Panc1 (cell line): ENCODE measurements around the gene FHIT. TPM values are rescaled to one million over a fixed set of nuclear protein-coding genes. Genes with fewer than 3 reads are reported as not detected.

Source experiments
- ATAC-seq: fragments of 200-7000 bp; cut with Tn5 transposase; 2 replicates; pipeline ENCODE4 v1.9.1; 2020; ENCODE audit warnings: mild to moderate bottlenecking, moderate library complexity
- BruUV-seq: library from RNA; stranded (reverse); fragments of 400-500 nt; replicated peaks from 2 replicates; lab custom pipeline; 2021; lab: Mats Ljungman, UMichigan
- CTCF ChIA-PET: fragments of 300-600 bp; sonication (Branson Sonifier 250); formaldehyde crosslinking; loops from one replicate; lab custom pipeline; 2022; ENCODE audit warnings: antibody characterized with exemption; lab: Charles Lee
- POLR2A ChIA-PET: fragments of 300-600 bp; sonication (Branson Sonifier 250); formaldehyde crosslinking; loops from one replicate; lab custom pipeline; 2022; ENCODE audit warnings: antibody characterized with exemption; lab: Charles Lee
- DNase-seq: peaks from one replicate; pipeline ENCODE4 v3.0.0-alpha.2; 2010; ENCODE audit warnings: low read depth, low spot score
- H3K27ac ChIP-seq: 2 replicates; pipeline ENCODE4 v1.5.1; 2011; ENCODE audit warnings: mild to moderate bottlenecking, low read length, inconsistent platforms
- H3K27me3 ChIP-seq: fragments of 200-500 bp; sonication (Bioruptor generic); 2 replicates; pipeline ENCODE4 v1.6.0; 2014; ENCODE audit warnings: low read length, inconsistent platforms; ENCODE audit not compliant: control insufficient read depth, insufficient read depth
- H3K36me3 ChIP-seq: fragments of 200-500 bp; sonication (Bioruptor generic); 2 replicates; pipeline ENCODE4 v1.5.1; 2014; ENCODE audit warnings: inconsistent platforms, mild to moderate bottlenecking, low read length, moderate library complexity; ENCODE audit not compliant: control insufficient read depth, insufficient read depth
- H3K4me1 ChIP-seq: 2 replicates; pipeline ENCODE4 v1.5.1; 2011; ENCODE audit warnings: inconsistent platforms, mild to moderate bottlenecking, low read length, moderate library complexity; ENCODE audit not compliant: control insufficient read depth, insufficient read depth
- H3K4me3 ChIP-seq, 2 experiments: 2 replicates each; pipeline ENCODE4 v1.5.1; 2011 to 2012; ENCODE audit warnings: low read depth in 2 of 2, low read length in 2 of 2, mild to moderate bottlenecking in 2 of 2, inconsistent platforms in 1 of 2, moderate library complexity in 1 of 2
- H3K9me3 ChIP-seq: fragments of 200-500 bp; sonication (Bioruptor generic); 2 replicates; pipeline ENCODE4 v1.5.1; 2014; ENCODE audit warnings: low read depth, mild to moderate bottlenecking, inconsistent platforms, low read length, moderate library complexity; ENCODE audit not compliant: control insufficient read depth, insufficient read depth
- POLR2AphosphoS5 ChIP-seq: IDR thresholded peaks from 2 replicates; pipeline ENCODE4 v1.6.1; 2012; ENCODE audit warnings: mild to moderate bottlenecking, low read depth, low read length, moderate library complexity
- REST ChIP-seq, 2 experiments: IDR thresholded peaks; 2 replicates each; pipeline ENCODE4 v1.6.1; 2011 to 2012; ENCODE audit warnings: low read depth in 2 of 2, control low read depth in 1 of 2, low read length in 1 of 2, mild to moderate bottlenecking in 1 of 2, moderate library complexity in 1 of 2; ENCODE audit not compliant: insufficient read depth in 1 of 2
- SIN3A ChIP-seq: IDR thresholded peaks from 2 replicates; pipeline ENCODE4 v1.6.1; 2012; ENCODE audit warnings: low read depth, mild to moderate bottlenecking, low read length, moderate library complexity, borderline replicate concordance; ENCODE audit not compliant: insufficient read depth
- TCF7L2 ChIP-seq: IDR thresholded peaks from 2 replicates; pipeline ENCODE4 v1.6.1; 2011; ENCODE audit warnings: mild to moderate bottlenecking, low read depth, low read length, inconsistent platforms
- in situ Hi-C: cut with HindIII; loops from 2 replicates; pipeline ENCODE4 v1.10.0; 2016; ENCODE audit warnings: low sequenced_read_pairs, low pct_unique_long_range_greater_than_20kb
- intact Hi-C: fragments of 100-400 bp; cut with micrococcal nuclease; formaldehyde crosslinking; loops from one replicate; pipeline ENCODE4 v1.10.0; 2022; ENCODE audit not compliant: unreplicated experiment
- total RNA-seq: library from RNA; stranded (reverse); gene quantifications from one replicate; pipeline ENCODE4 v1.2.1, GENCODE V29; 2021; ENCODE audit not compliant: unreplicated experiment
- TF ChIP-seq, protein P1 (sequence below): fragments of 450-650 bp; IDR thresholded peaks from 2 replicates; pipeline ENCODE4 v1.5.1; 2017; ENCODE audit warnings: mild to moderate bottlenecking

Gene FHIT
- total RNA-seq, 1 experiment from 2014 or later = 2.2 TPM

DNA sequence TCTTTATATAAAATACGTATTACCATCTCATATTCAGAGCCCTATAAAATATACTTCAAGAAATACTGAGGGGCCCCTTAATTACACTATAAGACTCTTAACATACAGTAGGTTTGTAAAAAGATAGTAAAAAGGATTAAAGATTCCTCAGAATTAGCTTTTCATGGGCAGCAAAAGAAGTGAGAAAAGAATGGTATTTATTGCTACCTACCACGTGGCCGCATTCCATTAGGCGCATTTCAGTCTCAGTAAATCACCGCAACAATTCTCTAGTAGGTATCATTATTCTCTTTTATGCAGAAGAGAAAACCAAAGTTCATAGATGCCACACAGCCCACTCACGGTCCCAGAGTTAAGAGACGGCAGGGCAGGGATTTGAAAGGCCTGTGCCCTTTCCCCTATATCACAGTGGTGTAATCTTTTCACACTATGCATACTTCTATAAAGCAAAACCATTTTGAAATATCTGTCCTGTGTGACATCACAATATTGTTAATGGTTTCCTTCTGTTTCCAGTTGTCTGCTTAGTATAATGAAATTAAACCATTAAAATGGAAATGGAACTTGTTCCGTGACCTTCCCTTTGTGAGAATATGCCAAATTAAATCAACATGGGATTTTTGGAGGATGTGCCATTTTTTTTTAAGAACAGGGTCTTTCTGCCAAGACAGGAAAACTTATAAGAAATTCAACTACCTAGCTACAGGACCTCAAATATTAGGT is 1072.2 kb downstream of the FHIT start:
- ATAC-seq (no peak), DNase-seq (no peak)
- POLR2A ChIA-PET = no interaction called here
- in situ Hi-C loops (no loop called here), intact Hi-C loops (no loop called here)
- no peaks in the 10 kb centered on the region for H3K9me3 ChIP-seq
- H3K27me3 ChIP-seq = no peaks in the 10 kb centered on the region
- H3K36me3 ChIP-seq = no peaks in the 10 kb centered on the region
- H3K4me1 ChIP-seq = no peaks in the 10 kb centered on the region
- TF ChIP-seq SIN3A = no peak
- no peak for TF ChIP-seq TCF7L2
- TF ChIP-seq REST (IDR thresholded peaks at IDR 0.05; ENCODE audit: insufficient read depth in 1 of 2, low read depth in 2 of 2, low read length in 1 of 2) = no peak
- TF ChIP-seq, protein P1, sequence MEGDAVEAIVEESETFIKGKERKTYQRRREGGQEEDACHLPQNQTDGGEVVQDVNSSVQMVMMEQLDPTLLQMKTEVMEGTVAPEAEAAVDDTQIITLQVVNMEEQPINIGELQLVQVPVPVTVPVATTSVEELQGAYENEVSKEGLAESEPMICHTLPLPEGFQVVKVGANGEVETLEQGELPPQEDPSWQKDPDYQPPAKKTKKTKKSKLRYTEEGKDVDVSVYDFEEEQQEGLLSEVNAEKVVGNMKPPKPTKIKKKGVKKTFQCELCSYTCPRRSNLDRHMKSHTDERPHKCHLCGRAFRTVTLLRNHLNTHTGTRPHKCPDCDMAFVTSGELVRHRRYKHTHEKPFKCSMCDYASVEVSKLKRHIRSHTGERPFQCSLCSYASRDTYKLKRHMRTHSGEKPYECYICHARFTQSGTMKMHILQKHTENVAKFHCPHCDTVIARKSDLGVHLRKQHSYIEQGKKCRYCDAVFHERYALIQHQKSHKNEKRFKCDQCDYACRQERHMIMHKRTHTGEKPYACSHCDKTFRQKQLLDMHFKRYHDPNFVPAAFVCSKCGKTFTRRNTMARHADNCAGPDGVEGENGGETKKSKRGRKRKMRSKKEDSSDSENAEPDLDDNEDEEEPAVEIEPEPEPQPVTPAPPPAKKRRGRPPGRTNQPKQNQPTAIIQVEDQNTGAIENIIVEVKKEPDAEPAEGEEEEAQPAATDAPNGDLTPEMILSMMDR = no peak
- TF ChIP-seq POLR2AphosphoS5 = no peak
- H3K4me3 ChIP-seq = no peak overlapping the region
- CTCF ChIA-PET = no interaction called here
- BruUV-seq = no TSS peak
- H3K27ac ChIP-seq = no peak overlapping the region

- BruUV-seq = no TSS peak
- in situ Hi-C loops (no loop called here), intact Hi-C loops (no loop called here)
- no peaks in the 10 kb centered on the region for H3K27me3 ChIP-seq
- no peaks in the 10 kb centered on the region for H3K36me3 ChIP-seq
- no peak overlapping the region for H3K27ac ChIP-seq
- CTCF ChIA-PET = no interaction called here
- no peaks in the 10 kb centered on the region for H3K9me3 ChIP-seq
- DNase-seq (no peak), ATAC-seq (no peak)
- no peak overlapping the region for H3K4me3 ChIP-seq
- H3K4me1 ChIP-seq = no peaks in the 10 kb centered on the region
- TF ChIP-seq POLR2AphosphoS5 (no peak), REST (IDR thresholded peaks at IDR 0.05; ENCODE audit: insufficient read depth in 1 of 2, low read depth in 2 of 2, low read length in 1 of 2) (no peak), SIN3A (no peak), TCF7L2 (no peak)
- TF ChIP-seq, protein P1 = no peak
- POLR2A ChIA-PET = no interaction called here
These were observed 1073.5 kb downstream of the FHIT start for GRCh38 chr3:60177726-60178125.
